ENCODE results near the gene RAP1GAP2.

RAP1GAP2 gene

GRCh38 chr17:2906901-2907300, 110.7 kb downstream of the RAP1GAP2 start:
- in situ Hi-C loops (cut with MboI; ENCODE audit: low sequenced_read_pairs): no loop called here

- in situ Hi-C loops (cut with MboI; ENCODE audit: low sequenced_read_pairs): no loop called here
These were observed 113.1 kb downstream of the RAP1GAP2 start for GRCh38 chr17:2909175-2909845.

- in situ Hi-C loops (cut with MboI; ENCODE audit: low sequenced_read_pairs): no loop called here
These were observed 113.6 kb downstream of the RAP1GAP2 start for GRCh38 chr17:2909846-2910234.

GRCh38 chr17:2911035-2911754, 115.0 kb downstream of the RAP1GAP2 start:
- in situ Hi-C loops (cut with MboI; ENCODE audit: low sequenced_read_pairs): no loop called here

- in situ Hi-C loops (cut with MboI; ENCODE audit: low sequenced_read_pairs): no loop called here
These were observed 115.5 kb downstream of the RAP1GAP2 start for GRCh38 chr17:2911755-2912111.

GRCh38 chr17:2912754-2913153, 116.5 kb downstream of the RAP1GAP2 start:
- in situ Hi-C loops (cut with MboI; ENCODE audit: low sequenced_read_pairs): no loop called here

GRCh38 chr17:2916461-2916860, 120.2 kb downstream of the RAP1GAP2 start:
- in situ Hi-C loops (cut with MboI; ENCODE audit: low sequenced_read_pairs): no loop called here

- in situ Hi-C loops (cut with MboI; ENCODE audit: low sequenced_read_pairs): no loop called here
These were observed 125.2 kb downstream of the RAP1GAP2 start for GRCh38 chr17:2921443-2921842.

GRCh38 chr17:2924211-2924610, 128.0 kb downstream of the RAP1GAP2 start:
- in situ Hi-C loops (cut with MboI; ENCODE audit: low sequenced_read_pairs): no loop called here

- in situ Hi-C loops (cut with MboI; ENCODE audit: low sequenced_read_pairs): no loop called here
These were observed 128.8 kb downstream of the RAP1GAP2 start for GRCh38 chr17:2925011-2925410.

- in situ Hi-C loops (cut with MboI; ENCODE audit: low sequenced_read_pairs): no loop called here
These were observed 129.9 kb downstream of the RAP1GAP2 start for GRCh38 chr17:2926019-2926650.

- in situ Hi-C loops (cut with MboI; ENCODE audit: low sequenced_read_pairs): no loop called here
These were observed 132.2 kb downstream of the RAP1GAP2 start for GRCh38 chr17:2928294-2928890.

GRCh38 chr17:2929881-2930533, 133.8 kb downstream of the RAP1GAP2 start:
- in situ Hi-C loops (cut with MboI; ENCODE audit: low sequenced_read_pairs): no loop called here

GRCh38 chr17:2931876-2932275, 135.6 kb downstream of the RAP1GAP2 start:
- in situ Hi-C loops (cut with MboI; ENCODE audit: low sequenced_read_pairs): no loop called here

- in situ Hi-C loops (cut with MboI; ENCODE audit: low sequenced_read_pairs): no loop called here
These were observed 136.7 kb downstream of the RAP1GAP2 start for GRCh38 chr17:2932946-2933345.

- in situ Hi-C loops (cut with MboI; ENCODE audit: low sequenced_read_pairs): no loop called here
These were observed 137.4 kb downstream of the RAP1GAP2 start for GRCh38 chr17:2933606-2934005.

- in situ Hi-C loops (cut with MboI; ENCODE audit: low sequenced_read_pairs): no loop called here
These were observed 139.4 kb downstream of the RAP1GAP2 start for GRCh38 chr17:2935632-2936031.

- in situ Hi-C loops (cut with MboI; ENCODE audit: low sequenced_read_pairs): no loop called here
These were observed 140.1 kb downstream of the RAP1GAP2 start for GRCh38 chr17:2936351-2936750.

GRCh38 chr17:2936771-2937321, 140.6 kb downstream of the RAP1GAP2 start:
- in situ Hi-C loops (cut with MboI; ENCODE audit: low sequenced_read_pairs): no loop called here

- in situ Hi-C loops (cut with MboI; ENCODE audit: low sequenced_read_pairs): no loop called here
These were observed 141.2 kb downstream of the RAP1GAP2 start for GRCh38 chr17:2937331-2938003.
